GM12878 (cell line): ENCODE measurements around the gene TET1. TPM values are rescaled to one million over a fixed set of nuclear protein-coding genes. Genes with fewer than 3 reads are reported as not detected.
"Not testable (repeated sequence)": the region's sequence is repeated elsewhere in the genome, so short reads cannot be mapped to it uniquely, and the experiment has no call there.

Experiments used
- ATAC-seq: fragments of 200-7000 bp; cut with Tn5 transposase; 3 replicates; pipeline ENCODE4 v1.9.1; 2020; ENCODE audit warnings: mild to moderate bottlenecking, moderate library complexity
- BruUV-seq: library from RNA; stranded (reverse); fragments of 400-500 nt; replicated peaks from 2 replicates; lab custom pipeline; 2021; lab: Mats Ljungman, UMichigan
- CTCF ChIA-PET: fragments of 300-600 bp; sonication (Branson Sonifier 250); formaldehyde crosslinking; extraction: SDS; loops from one replicate; lab custom pipeline; 2021; ENCODE audit warnings: inconsistent platforms; lab: Yijun Ruan, JAX
- POLR2A ChIA-PET: fragments of 350-600 bp; formaldehyde crosslinking; extraction: SDS; loops from one replicate; lab custom pipeline; 2021; ENCODE audit warnings: inconsistent platforms; lab: Charles Lee
- RAD21 ChIA-PET: fragments of 300-600 bp; sonication (Branson Sonifier 250); formaldehyde crosslinking; loops from one replicate; lab custom pipeline; 2023; ENCODE audit warnings: antibody characterized with exemption; ENCODE audit not compliant: unreplicated experiment; lab: Charles Lee
- SMC1A ChIA-PET: fragments of 300-600 bp; sonication (Branson Sonifier 250); formaldehyde crosslinking; loops from one replicate; lab custom pipeline; 2023; ENCODE audit not compliant: unreplicated experiment, uncharacterized antibody; lab: Charles Lee
- DNase-seq: peaks from one replicate; pipeline ENCODE4 v3.0.0-alpha.2; 2011; ENCODE audit warnings: low read depth, low spot score
- FAIRE-seq: peaks from 3 replicates; lab custom pipeline; 2011; peaks lifted over from hg19 to GRCh38; lab: Jason Lieb, UNC
- H2AFZ ChIP-seq: 2 replicates; pipeline ENCODE4 v1.6.0; 2011; ENCODE audit warnings: low read depth, low read length, control low read depth; ENCODE audit not compliant: control insufficient read depth
- H3K27ac ChIP-seq: 2 replicates; pipeline ENCODE4 v1.5.1; 2011; ENCODE audit warnings: control low read depth; ENCODE audit not compliant: control insufficient read depth, insufficient read depth
- H3K27me3 ChIP-seq, 2 experiments: replicated peaks in 1 of 2; 2 replicates each; pipeline versions ENCODE4 v1.6.0 to v1.6.1; 2011; ENCODE audit warnings: low read length in 1 of 2; ENCODE audit not compliant: control insufficient read depth in 2 of 2, insufficient read depth in 2 of 2
- H3K36me3 ChIP-seq, 2 experiments: 2 replicates each; pipeline ENCODE4 v1.5.1; 2011; ENCODE audit warnings: low read length in 1 of 2; ENCODE audit not compliant: control insufficient read depth in 2 of 2, insufficient read depth in 2 of 2
- H3K4me1 ChIP-seq: 2 replicates; pipeline ENCODE4 v1.6.1; 2011; ENCODE audit warnings: mild to moderate bottlenecking, low read length, moderate library complexity, mixed read lengths; ENCODE audit not compliant: control insufficient read depth, insufficient read depth
- H3K4me2 ChIP-seq: 2 replicates; pipeline ENCODE4 v1.6.0; 2011; ENCODE audit warnings: control low read depth; ENCODE audit not compliant: control insufficient read depth, insufficient read depth
- H3K4me3 ChIP-seq: fragments of 200-600 bp; sonication (generic); 2 replicates; pipeline ENCODE4 v1.5.1; 2016
- H3K79me2 ChIP-seq: 2 replicates; pipeline ENCODE4 v1.6.0; 2011; ENCODE audit warnings: low read length; ENCODE audit not compliant: control insufficient read depth, insufficient read depth
- H3K9ac ChIP-seq: 2 replicates; pipeline ENCODE4 v1.8.0; 2011; ENCODE audit warnings: low read length, control low read depth, mixed read lengths; ENCODE audit not compliant: control insufficient read depth, insufficient read depth
- H3K9me3 ChIP-seq: replicated peaks from 3 replicates; pipeline ENCODE4 v1.5.1; 2011; ENCODE audit warnings: mild to moderate bottlenecking, low read length; ENCODE audit not compliant: control insufficient read depth, insufficient read depth
- H4K20me1 ChIP-seq: 2 replicates; pipeline ENCODE4 v1.6.0; 2011; ENCODE audit not compliant: control insufficient read depth, insufficient read depth
- BRCA1 ChIP-seq: IDR thresholded peaks from 2 replicates; pipeline ENCODE4 v1.6.1; 2011; ENCODE audit warnings: low read depth, low read length, improper control_type of control experiment
- SMARCA5 ChIP-seq: fragments of 450-650 bp; IDR thresholded peaks from 2 replicates; pipeline ENCODE4 v1.6.1; 2017; ENCODE audit warnings: mild to moderate bottlenecking
- ZBTB33 ChIP-seq: fragments of 450-650 bp; IDR thresholded peaks from 2 replicates; pipeline ENCODE4 v1.6.1; 2017; ENCODE audit warnings: mild to moderate bottlenecking
- WGBS: methylation state at CpG from one replicate; pipeline ENCODE4 v1.1.6; 2016; ENCODE audit warnings: low lambda C conversion rate; ENCODE audit not compliant: insufficient replicate concordance, insufficient coverage; ENCODE audit errors: missing lambda C conversion rate; 5-methylcytosine and 5-hydroxymethylcytosine counted together
- in situ Hi-C: fragments of 300-500 bp; cut with MboI; formaldehyde crosslinking; loops from 9 replicates; pipeline ENCODE4 v1.14.3; 2018; ENCODE audit warnings: mixed read lengths
- intact Hi-C: fragments of 100-400 bp; cut with micrococcal nuclease; formaldehyde crosslinking; loops from one replicate; pipeline ENCODE4 v1.14.2; 2022; ENCODE audit not compliant: unreplicated experiment
- polyA plus RNA-seq, 11 experiments: library from polyadenylated mRNA; depleted of rRNA in 4 of 11; unstranded in 6 of 11; stranded (reverse) in 5 of 11; fragments of >200 nt; fragmentation: Nextera tagmentation in 4 of 11; fragmentation: Illumina TruSeq in 1 of 11; extraction: Ambion mirVana in 4 of 11; extraction: Trizol in 1 of 11; gene quantifications; 1 replicate in 1 of 11; 2 replicates in 10 of 11; pipeline versions ENCODE4 v1.2.1 to v1.2.3, GENCODE V29; 2011 to 2016; ENCODE audit warnings: inconsistent platforms in 2 of 11, missing spikeins in 2 of 11, low read depth in 1 of 11
- total RNA-seq, 4 experiments: library from RNA; depleted of rRNA in 3 of 4; stranded (reverse); fragments of >200 nt in 3 of 4; fragmentation: Illumina TruSeq in 1 of 4; extraction: Trizol in 1 of 4; gene quantifications; 2 replicates each; pipeline versions ENCODE4 v1.2.1 to v1.2.3, GENCODE V29; 2013 to 2021
- TF ChIP-seq, protein P1 (sequence below): IDR thresholded peaks from 2 replicates; pipeline ENCODE4 v1.6.1; 2012; ENCODE audit warnings: low read depth, low read length, improper control_type of control experiment
- TF ChIP-seq, protein P2 (sequence below): IDR thresholded peaks from 2 replicates; pipeline ENCODE4 v1.6.1; 2011; ENCODE audit warnings: borderline replicate concordance, low read depth, mild to moderate bottlenecking, moderate library complexity, mixed read lengths, low read length; ENCODE audit not compliant: insufficient read depth; ENCODE audit errors: extremely low read length

The TET1 gene
- total and polyA plus RNA-seq, 10 of the 15 experiments (the other 5 are each of a cell fraction or from before 2014, with no cell fraction given): 0.22 to 1.4 (median 0.60) TPM

DNA sequence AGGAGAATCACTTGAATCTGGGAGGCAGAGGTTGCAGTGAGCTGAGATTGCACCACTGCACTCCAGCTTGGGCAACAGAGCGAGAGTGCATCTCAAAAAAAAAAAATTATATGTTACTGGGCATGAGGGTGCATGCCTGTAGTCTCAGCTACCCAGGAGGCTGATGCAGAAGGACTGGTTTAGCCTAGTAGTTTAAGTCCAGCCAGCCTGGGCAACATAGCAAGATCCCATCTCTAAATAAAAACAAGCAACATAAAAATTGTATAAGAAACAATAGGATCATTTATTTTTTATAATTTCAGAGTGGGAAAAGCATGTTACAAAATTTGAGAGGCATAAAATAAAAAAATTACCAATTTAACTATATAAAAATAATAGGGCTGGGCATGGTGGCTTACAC is 145.4 kb downstream of the TET1 start (continued):
- TF ChIP-seq, protein P1, sequence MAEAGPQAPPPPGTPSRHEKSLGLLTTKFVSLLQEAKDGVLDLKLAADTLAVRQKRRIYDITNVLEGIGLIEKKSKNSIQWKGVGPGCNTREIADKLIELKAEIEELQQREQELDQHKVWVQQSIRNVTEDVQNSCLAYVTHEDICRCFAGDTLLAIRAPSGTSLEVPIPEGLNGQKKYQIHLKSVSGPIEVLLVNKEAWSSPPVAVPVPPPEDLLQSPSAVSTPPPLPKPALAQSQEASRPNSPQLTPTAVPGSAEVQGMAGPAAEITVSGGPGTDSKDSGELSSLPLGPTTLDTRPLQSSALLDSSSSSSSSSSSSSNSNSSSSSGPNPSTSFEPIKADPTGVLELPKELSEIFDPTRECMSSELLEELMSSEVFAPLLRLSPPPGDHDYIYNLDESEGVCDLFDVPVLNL: no peak
- no peak for TF ChIP-seq BRCA1
- TF ChIP-seq SMARCA5: no peak
- TF ChIP-seq ZBTB33: no peak
- TF ChIP-seq, protein P2, sequence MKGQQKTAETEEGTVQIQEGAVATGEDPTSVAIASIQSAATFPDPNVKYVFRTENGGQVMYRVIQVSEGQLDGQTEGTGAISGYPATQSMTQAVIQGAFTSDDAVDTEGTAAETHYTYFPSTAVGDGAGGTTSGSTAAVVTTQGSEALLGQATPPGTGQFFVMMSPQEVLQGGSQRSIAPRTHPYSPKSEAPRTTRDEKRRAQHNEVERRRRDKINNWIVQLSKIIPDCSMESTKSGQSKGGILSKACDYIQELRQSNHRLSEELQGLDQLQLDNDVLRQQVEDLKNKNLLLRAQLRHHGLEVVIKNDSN: no peak
- TF ChIP-seq, all 136 proteins: peak for 0

DNA sequence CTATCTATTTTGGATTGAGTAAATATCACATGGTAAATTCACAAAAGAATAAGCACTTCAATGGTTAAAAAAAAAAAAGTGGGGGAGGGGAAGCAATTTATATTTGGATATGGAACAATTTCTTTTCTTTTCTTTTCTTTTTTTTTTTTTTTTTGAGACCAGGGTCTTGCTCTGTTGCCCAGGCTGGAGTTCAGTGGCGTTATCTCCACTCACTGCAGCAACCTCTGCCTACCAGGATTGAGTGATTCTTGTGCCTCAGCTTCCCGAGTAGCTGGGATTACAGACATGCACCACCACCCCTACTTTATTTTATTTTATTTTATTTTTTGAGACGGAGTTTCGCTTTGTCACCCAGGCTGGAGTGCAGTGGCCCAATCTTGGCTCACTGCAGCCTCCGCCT is 148.8 kb downstream of the TET1 start:
- POLR2A ChIA-PET, BruUV-seq, H4K20me1 ChIP-seq, H3K27ac ChIP-seq, H3K9me3 ChIP-seq, H3K79me2 ChIP-seq, H3K4me3 ChIP-seq, intact Hi-C loops, in situ Hi-C loops, H3K4me1 ChIP-seq, H3K27me3 ChIP-seq, H3K4me2 ChIP-seq, ATAC-seq, H3K9ac ChIP-seq, FAIRE-seq, H2AFZ ChIP-seq, H3K36me3 ChIP-seq, DNase-seq, CTCF ChIA-PET: not testable (repeated sequence)
- ChIA-PET RAD21 (interaction anchor here (0.6 kb wide), 1 partner anchor 173 kb away, joined by 4 read pairs; no protein-coding TSS in a partner anchor), SMC1A (interaction anchor here (0.8 to 1.2 kb wide), 2 partner anchors 12 to 160 kb away, joined by 3 read pairs; no protein-coding TSS in a partner anchor)
- 80% methylated on average over 5 of the region's 5 CpGs for WGBS

DNA sequence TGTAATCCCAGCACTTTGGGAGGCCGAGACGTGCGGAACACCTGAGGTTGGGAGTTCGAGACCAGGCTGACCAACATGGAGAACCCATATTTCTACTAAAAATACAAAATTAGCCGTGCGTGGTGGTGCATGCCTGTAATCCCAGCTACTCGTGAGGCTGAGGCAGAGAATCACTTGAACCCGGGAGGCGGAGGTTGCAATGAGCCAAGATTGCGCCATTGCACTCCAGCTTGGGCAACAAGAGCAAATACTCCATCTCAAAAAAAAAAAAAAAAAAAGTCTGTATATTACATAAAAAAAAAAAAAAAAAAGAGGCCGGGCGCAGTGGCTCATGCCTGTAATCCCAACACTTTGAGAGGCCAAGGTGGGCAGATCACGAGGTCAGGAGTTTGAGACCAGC is 152.9 kb downstream of the TET1 start:
- 65% methylated on average over 10 of the region's 13 CpGs for WGBS
- H3K4me2 ChIP-seq, DNase-seq, H3K4me3 ChIP-seq, RAD21 ChIA-PET, BruUV-seq, H3K9ac ChIP-seq, H3K27ac ChIP-seq, ATAC-seq, H3K4me1 ChIP-seq, H3K36me3 ChIP-seq, POLR2A ChIA-PET, H3K27me3 ChIP-seq, SMC1A ChIA-PET, FAIRE-seq, H3K79me2 ChIP-seq, CTCF ChIA-PET, intact Hi-C loops, H3K9me3 ChIP-seq, in situ Hi-C loops, H2AFZ ChIP-seq, H4K20me1 ChIP-seq: not testable (repeated sequence)
